ENCODE results near the gene POLK.

Gene POLK

GRCh38 chr5:75584641-75585040, 73.0 kb downstream of the POLK start:
- Histone ChIP-seq H3K4me1 (ENCODE audit: control insufficient read depth in 1 of 2, insufficient read depth in 2 of 2, low read length in 2 of 2) (no peaks in the 10 kb centered on the region), H2BK120ac (ENCODE audit: insufficient read depth, low read length, poor library complexity) (no peak overlapping the region), H2AK5ac (ENCODE audit: low read length) (no peak overlapping the region), H3K4ac (ENCODE audit: low read depth, low read length) (no peak overlapping the region), H3K79me2 (ENCODE audit: control insufficient read depth, insufficient read depth, low read length, poor library complexity) (no peaks in the 10 kb centered on the region), H2AFZ (ENCODE audit: insufficient read depth, low read length, poor library complexity) (no peak overlapping the region), H3K9ac (ENCODE audit: low read length) (no peak overlapping the region), H4K91ac (ENCODE audit: low read depth, low read length) (no peak overlapping the region), H4K8ac (ENCODE audit: low read depth, low read length) (no peak overlapping the region), H3K18ac (ENCODE audit: low read length) (no peak overlapping the region), H3K9me3 (ENCODE audit: insufficient read depth, low read depth, low read length) (no peaks in the 10 kb centered on the region), H3K23ac (ENCODE audit: low read length) (no peak overlapping the region), H3K27me3 (ENCODE audit: insufficient read depth, low read length) (no peaks in the 10 kb centered on the region), H3K4me3 (ENCODE audit: low read depth, low read length) (no peak overlapping the region), H4K12ac (ENCODE audit: low read depth, low read length) (no peak overlapping the region), H3K14ac (ENCODE audit: low read length) (no peak overlapping the region), H2BK5ac (ENCODE audit: low read depth, low read length, poor library complexity) (no peak overlapping the region), H3K27ac (ENCODE audit: low read depth, low read length) (no peak overlapping the region), H3K36me3 (ENCODE audit: control insufficient read depth in 1 of 2, insufficient read depth in 2 of 2, low read length in 2 of 2) (peaks cover 0 to 4% of the 10 kb centered on the region in 2 experiments), H2BK12ac (ENCODE audit: low read length) (no peak overlapping the region), H3K79me1 (ENCODE audit: low read length) (no peaks in the 10 kb centered on the region), H3K4me2 (ENCODE audit: low read length) (no peak overlapping the region)
- peak in 1 of 2 donors; percentile 37 for DNase-seq
- no CpG with 5 or more reads among the region's 2 CpGs for WGBS (ENCODE audit: extremely low coverage, insufficient coverage, insufficient read length)

- H2BK12ac ChIP-seq (ENCODE audit: low read length), result no peak overlapping the region
- no peak overlapping the region for H3K27ac ChIP-seq (ENCODE audit: low read depth, low read length)
- no peak overlapping the region for H3K4ac ChIP-seq (ENCODE audit: low read depth, low read length)
- H3K79me2 ChIP-seq (ENCODE audit: control insufficient read depth, insufficient read depth, low read length, poor library complexity), result no peaks in the 10 kb centered on the region
- H2BK5ac ChIP-seq (ENCODE audit: low read depth, low read length, poor library complexity), result no peak overlapping the region
- no peaks in the 10 kb centered on the region for H3K27me3 ChIP-seq (ENCODE audit: insufficient read depth, low read length)
- no peaks in the 10 kb centered on the region for H3K9me3 ChIP-seq (ENCODE audit: insufficient read depth, low read depth, low read length)
- no peak overlapping the region for H3K4me3 ChIP-seq (ENCODE audit: low read depth, low read length)
- H3K23ac ChIP-seq (ENCODE audit: low read length), result no peak overlapping the region
- no peak overlapping the region for H2AFZ ChIP-seq (ENCODE audit: insufficient read depth, low read length, poor library complexity)
- H4K91ac ChIP-seq (ENCODE audit: low read depth, low read length), result no peak overlapping the region
- H3K36me3 ChIP-seq (ENCODE audit: control insufficient read depth in 1 of 2, insufficient read depth in 2 of 2, low read length in 2 of 2), result peaks cover 2% of the 10 kb centered on the region in 2 experiments
- H4K8ac ChIP-seq (ENCODE audit: low read depth, low read length), result no peak overlapping the region
- H3K4me1 ChIP-seq (ENCODE audit: control insufficient read depth in 1 of 2, insufficient read depth in 2 of 2, low read length in 2 of 2), result no peaks in the 10 kb centered on the region
- no peak overlapping the region for H4K12ac ChIP-seq (ENCODE audit: low read depth, low read length)
- H2AK5ac ChIP-seq (ENCODE audit: low read length), result no peak overlapping the region
- H3K9ac ChIP-seq (ENCODE audit: low read length), result no peak overlapping the region
- H3K14ac ChIP-seq (ENCODE audit: low read length), result no peak overlapping the region
- no peak overlapping the region for H3K4me2 ChIP-seq (ENCODE audit: low read length)
- H3K18ac ChIP-seq (ENCODE audit: low read length), result no peak overlapping the region
- WGBS (ENCODE audit: extremely low coverage, insufficient coverage, insufficient read length), result no CpG with 5 or more reads among the region's 3 CpGs
- no peak for DNase-seq
- no peak overlapping the region for H2BK120ac ChIP-seq (ENCODE audit: insufficient read depth, low read length, poor library complexity)
- H3K79me1 ChIP-seq (ENCODE audit: low read length), result no peaks in the 10 kb centered on the region
Measured at GRCh38 chr5:75588666-75589065, 77.0 kb downstream of the POLK start.

- Histone ChIP-seq H3K9ac (ENCODE audit: low read length) (no peak overlapping the region), H3K4me1 (ENCODE audit: control insufficient read depth in 1 of 2, insufficient read depth in 2 of 2, low read length in 2 of 2) (peaks cover 3 to 9% of the 10 kb centered on the region in 2 experiments), H3K4me3 (ENCODE audit: low read depth, low read length) (no peak overlapping the region), H3K36me3 (ENCODE audit: control insufficient read depth in 1 of 2, insufficient read depth in 2 of 2, low read length in 2 of 2) (no peaks in the 10 kb centered on the region), H3K4ac (ENCODE audit: low read depth, low read length) (no peak overlapping the region), H3K27me3 (ENCODE audit: insufficient read depth, low read length) (no peaks in the 10 kb centered on the region), H2AK5ac (ENCODE audit: low read length) (no peak overlapping the region), H4K8ac (ENCODE audit: low read depth, low read length) (no peak overlapping the region), H4K12ac (ENCODE audit: low read depth, low read length) (no peak overlapping the region), H3K9me3 (ENCODE audit: insufficient read depth, low read depth, low read length) (no peaks in the 10 kb centered on the region), H3K79me2 (ENCODE audit: control insufficient read depth, insufficient read depth, low read length, poor library complexity) (no peaks in the 10 kb centered on the region), H3K27ac (ENCODE audit: low read depth, low read length) (no peak overlapping the region), H2BK120ac (ENCODE audit: insufficient read depth, low read length, poor library complexity) (no peak overlapping the region), H3K18ac (ENCODE audit: low read length) (no peak overlapping the region), H3K14ac (ENCODE audit: low read length) (no peak overlapping the region), H3K79me1 (ENCODE audit: low read length) (peaks cover 4% of the 10 kb centered on the region), H3K4me2 (ENCODE audit: low read length) (no peak overlapping the region), H2AFZ (ENCODE audit: insufficient read depth, low read length, poor library complexity) (no peak overlapping the region), H4K91ac (ENCODE audit: low read depth, low read length) (no peak overlapping the region), H2BK5ac (ENCODE audit: low read depth, low read length, poor library complexity) (no peak overlapping the region), H3K23ac (ENCODE audit: low read length) (no peak overlapping the region), H2BK12ac (ENCODE audit: low read length) (no peak overlapping the region)
- DNase-seq, result no peak
Measured at GRCh38 chr5:75600535-75600934, 88.8 kb downstream of the POLK start.

GRCh38 chr5:75601567-75601966, 89.9 kb downstream of the POLK start:
- no peak overlapping the region for H2AK5ac ChIP-seq (ENCODE audit: low read length)
- H4K91ac ChIP-seq (ENCODE audit: low read depth, low read length), result peak overlapping the region; percentile 66
- H2AFZ ChIP-seq (ENCODE audit: insufficient read depth, low read length, poor library complexity), result no peak overlapping the region
- no CpG with 5 or more reads among the region's 1 CpG for WGBS (ENCODE audit: extremely low coverage, insufficient coverage, insufficient read length)
- no peak overlapping the region for H4K12ac ChIP-seq (ENCODE audit: low read depth, low read length)
- H3K4me3 ChIP-seq (ENCODE audit: low read depth, low read length), result no peak overlapping the region
- no peaks in the 10 kb centered on the region for H3K27me3 ChIP-seq (ENCODE audit: insufficient read depth, low read length)
- no peak overlapping the region for H3K23ac ChIP-seq (ENCODE audit: low read length)
- H3K27ac ChIP-seq (ENCODE audit: low read depth, low read length), result peak overlapping the region; percentile 52
- H3K9ac ChIP-seq (ENCODE audit: low read length), result no peak overlapping the region
- no peak overlapping the region for H3K14ac ChIP-seq (ENCODE audit: low read length)
- H3K4ac ChIP-seq (ENCODE audit: low read depth, low read length), result no peak overlapping the region
- peaks cover 3 to 9% of the 10 kb centered on the region in 2 experiments for H3K4me1 ChIP-seq (ENCODE audit: control insufficient read depth in 1 of 2, insufficient read depth in 2 of 2, low read length in 2 of 2)
- H4K8ac ChIP-seq (ENCODE audit: low read depth, low read length), result no peak overlapping the region
- peak overlapping the region; percentile 18 for H2BK120ac ChIP-seq (ENCODE audit: insufficient read depth, low read length, poor library complexity)
- peak overlapping the region; percentile 10 for H2BK12ac ChIP-seq (ENCODE audit: low read length)
- H3K4me2 ChIP-seq (ENCODE audit: low read length), result no peak overlapping the region
- H3K9me3 ChIP-seq (ENCODE audit: insufficient read depth, low read depth, low read length), result no peaks in the 10 kb centered on the region
- H3K79me1 ChIP-seq (ENCODE audit: low read length), result peaks cover 4% of the 10 kb centered on the region
- peak overlapping the region; percentile 11 for H3K18ac ChIP-seq (ENCODE audit: low read length)
- H3K36me3 ChIP-seq (ENCODE audit: control insufficient read depth in 1 of 2, insufficient read depth in 2 of 2, low read length in 2 of 2), result no peaks in the 10 kb centered on the region
- H2BK5ac ChIP-seq (ENCODE audit: low read depth, low read length, poor library complexity), result peak overlapping the region; percentile 11
- no peak for DNase-seq
- H3K79me2 ChIP-seq (ENCODE audit: control insufficient read depth, insufficient read depth, low read length, poor library complexity), result no peaks in the 10 kb centered on the region

Measured in trophoblast cell (in vitro differentiated cells and primary cell).